SIG-M5 treated with dmso at 0.1 percent for 504 hours (cell line): ENCODE measurements around the gene MID1.

Source experiments
- DNase-seq: peaks from one replicate; lab custom pipeline; 2025; ENCODE audit not compliant: unreplicated experiment; lab: John Stamatoyannopoulos, UW

The MID1 gene

DNA sequence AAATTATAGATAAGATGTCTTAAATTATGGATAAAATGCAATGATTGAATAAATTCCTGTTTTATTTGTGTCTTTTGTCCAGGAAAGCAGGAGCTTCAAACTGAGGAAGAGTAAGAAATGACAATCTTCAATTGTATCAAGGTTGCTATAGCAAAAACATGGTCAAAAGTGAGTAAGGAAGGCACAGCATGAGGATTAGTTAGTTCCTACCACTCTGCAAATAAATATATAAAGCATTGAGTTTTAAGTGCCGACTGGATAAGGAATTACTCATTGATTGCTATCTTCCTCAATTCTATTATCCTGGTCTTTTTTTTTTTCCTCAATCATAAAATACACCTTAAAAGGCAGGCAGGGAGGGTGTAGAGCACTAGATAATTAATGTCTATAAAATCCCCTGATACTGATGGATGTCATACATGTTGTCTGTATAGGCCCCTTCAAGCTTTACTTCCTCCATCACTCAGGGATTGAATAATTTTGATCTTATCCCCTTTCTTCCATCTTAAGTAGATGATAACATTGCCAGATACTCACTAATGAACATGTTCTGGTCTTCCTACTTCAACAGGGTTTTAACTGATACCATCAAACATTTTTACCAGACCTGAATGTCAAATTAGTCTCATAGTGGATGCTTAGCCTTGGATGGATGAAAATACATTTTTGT, 86.6 kb downstream of the MID1 start:
- DNase-seq: no peak

DNA sequence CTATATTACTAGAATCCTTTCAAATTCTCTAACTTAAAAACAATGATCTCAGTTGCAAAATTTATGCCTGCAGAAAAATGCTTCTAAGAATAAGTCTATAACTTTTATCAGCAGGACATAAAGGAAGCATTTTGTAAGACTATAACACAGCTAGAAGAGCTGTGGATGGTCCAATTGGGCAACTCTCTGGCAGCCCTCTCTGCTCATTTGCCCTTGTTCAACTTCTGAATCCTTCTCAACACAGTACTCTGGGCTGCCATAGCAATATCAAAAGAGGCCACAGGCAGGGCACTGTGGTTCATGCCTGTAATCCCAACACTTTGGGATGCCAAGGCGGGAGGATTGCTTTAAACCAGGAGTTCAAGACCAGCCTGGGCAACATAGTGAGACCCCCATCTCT, 88.5 kb downstream of the MID1 start:
- no peak for DNase-seq

- no peak for DNase-seq
Observed at GRCh38 chrX:10529344-10529743, 91.0 kb downstream of the MID1 start.

GRCh38 chrX:10526451-10526850, 93.9 kb downstream of the MID1 start:
- DNase-seq: no peak

GRCh38 chrX:10525381-10526120, 94.8 kb downstream of the MID1 start:
- no peak for DNase-seq

DNA sequence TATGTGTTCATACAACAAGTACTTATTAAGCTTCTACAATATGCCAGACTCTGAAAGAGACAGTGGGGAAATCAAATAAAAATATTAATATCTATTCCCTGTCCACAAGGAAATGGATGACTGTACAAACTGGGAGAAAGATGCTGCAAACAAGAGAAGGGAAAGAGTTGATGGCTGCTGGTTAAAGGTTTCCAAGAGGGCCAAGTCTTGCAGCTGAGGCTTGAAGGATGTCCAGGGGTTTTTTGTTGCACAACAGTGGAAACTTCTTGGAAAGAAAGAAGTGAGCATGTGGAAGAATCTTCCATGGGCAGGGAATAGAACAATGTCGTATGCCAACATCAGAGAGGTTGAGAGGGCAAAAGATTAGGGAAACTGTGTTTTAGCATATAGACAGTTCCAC, 95.8 kb downstream of the MID1 start:
- DNase-seq: no peak

- DNase-seq: no peak
Observed at GRCh38 chrX:10519761-10520160, 100.6 kb downstream of the MID1 start.

GRCh38 chrX:10519278-10519677, 101.1 kb downstream of the MID1 start:
- no peak for DNase-seq

DNA sequence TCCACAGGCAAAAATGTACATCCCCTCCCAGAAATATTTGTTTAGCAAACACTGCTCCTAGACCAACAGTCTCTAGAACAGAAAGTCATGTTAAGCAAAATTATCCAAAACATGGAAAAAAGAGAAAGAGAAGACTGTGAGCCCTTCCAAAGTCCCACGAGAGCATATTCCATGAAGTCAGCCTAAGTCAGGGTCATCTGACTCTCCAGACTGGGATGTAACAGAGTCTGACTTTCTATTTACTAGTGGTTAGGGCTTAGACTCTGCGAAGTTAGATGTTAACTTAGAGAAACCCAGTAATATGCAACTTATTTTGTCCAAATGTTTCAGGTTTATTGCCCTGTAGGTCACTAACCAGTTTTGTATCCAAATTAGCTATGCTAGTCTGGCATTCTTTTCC, 102.3 kb downstream of the MID1 start:
- DNase-seq: no peak

GRCh38 chrX:10516781-10517322, 103.5 kb downstream of the MID1 start:
- no peak for DNase-seq

GRCh38 chrX:10514891-10515290, 105.5 kb downstream of the MID1 start:
- DNase-seq: no peak

DNA sequence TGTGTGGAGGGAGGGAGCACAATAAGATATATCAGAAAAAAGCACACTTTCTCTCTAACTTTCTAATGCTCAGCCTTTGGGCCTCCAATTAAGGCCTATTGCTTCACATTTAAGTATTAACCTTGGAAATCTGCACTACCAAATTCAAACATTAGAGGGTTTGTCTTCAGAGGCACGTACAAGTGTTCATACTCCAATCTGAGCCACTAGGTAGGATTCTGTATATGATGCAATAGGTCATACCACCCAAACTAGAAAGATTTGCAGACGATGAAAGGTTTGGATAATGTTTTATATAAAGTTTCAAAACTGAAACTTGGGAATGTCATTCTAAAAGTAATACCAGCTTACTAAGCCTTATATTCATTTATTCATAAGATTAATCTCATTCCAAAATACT, 106.4 kb downstream of the MID1 start:
- DNase-seq: no peak

DNA sequence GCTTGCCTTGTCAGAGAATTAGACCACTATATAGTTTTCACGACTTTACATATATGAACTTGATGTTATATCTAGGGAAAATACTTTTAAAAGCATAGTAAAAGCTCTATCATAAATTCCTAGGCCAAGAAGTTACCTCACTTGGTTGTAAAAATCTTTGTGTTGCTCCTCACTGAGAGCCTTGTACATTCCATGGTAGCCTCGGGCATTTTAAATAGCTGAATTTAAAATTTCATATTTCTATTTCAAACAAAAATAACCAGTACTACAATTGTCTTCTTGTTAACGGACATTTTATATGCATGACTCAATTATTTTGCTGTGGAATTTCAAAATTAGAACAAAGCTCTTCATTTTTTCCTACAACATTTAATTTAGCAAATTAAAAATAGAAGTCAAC, 107.6 kb downstream of the MID1 start:
- no peak for DNase-seq

- no peak for DNase-seq
Observed at GRCh38 chrX:10512258-10512657, 108.1 kb downstream of the MID1 start.

DNA sequence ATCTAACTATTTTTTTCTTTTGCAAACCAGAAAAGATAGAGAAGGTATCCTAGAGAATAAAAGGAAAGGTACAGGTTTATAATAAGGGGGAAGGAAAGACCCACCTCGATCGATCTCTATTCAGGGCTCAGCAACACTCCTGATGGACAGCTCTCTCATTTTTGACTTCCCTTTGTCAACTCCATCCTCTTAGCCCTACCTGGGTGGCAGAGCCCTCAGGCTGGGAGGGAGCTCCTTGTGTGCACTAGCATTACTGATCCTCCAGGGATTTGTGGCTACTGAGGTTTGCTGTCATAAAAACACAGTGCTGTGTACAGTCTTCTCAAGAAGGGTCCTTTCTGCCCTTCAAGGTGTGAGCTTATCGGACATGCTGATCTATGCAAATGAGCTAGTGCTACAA, 111.0 kb downstream of the MID1 start:
- no peak for DNase-seq

DNA sequence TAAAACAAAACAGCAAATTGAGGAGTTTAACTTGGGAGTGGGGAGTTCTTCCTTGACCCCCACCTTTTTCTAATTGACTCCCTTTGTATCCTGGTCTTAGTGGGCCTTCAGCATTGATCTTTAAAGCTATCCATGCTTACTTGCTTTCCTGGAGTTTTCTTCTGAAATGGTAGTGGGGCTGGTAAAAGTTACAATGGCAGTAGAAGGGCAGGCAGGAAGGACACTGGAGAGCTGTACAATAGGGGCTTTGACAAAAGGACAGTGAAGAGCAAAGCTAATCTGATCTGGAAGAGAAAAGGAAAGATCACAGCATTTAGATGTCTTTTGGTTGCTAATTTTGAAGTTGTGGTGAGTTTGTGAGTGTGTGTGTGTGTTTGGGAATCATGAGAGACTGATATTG, 111.5 kb downstream of the MID1 start:
- no peak for DNase-seq

- no peak for DNase-seq
Observed at GRCh38 chrX:10507876-10508275, 112.5 kb downstream of the MID1 start.

DNA sequence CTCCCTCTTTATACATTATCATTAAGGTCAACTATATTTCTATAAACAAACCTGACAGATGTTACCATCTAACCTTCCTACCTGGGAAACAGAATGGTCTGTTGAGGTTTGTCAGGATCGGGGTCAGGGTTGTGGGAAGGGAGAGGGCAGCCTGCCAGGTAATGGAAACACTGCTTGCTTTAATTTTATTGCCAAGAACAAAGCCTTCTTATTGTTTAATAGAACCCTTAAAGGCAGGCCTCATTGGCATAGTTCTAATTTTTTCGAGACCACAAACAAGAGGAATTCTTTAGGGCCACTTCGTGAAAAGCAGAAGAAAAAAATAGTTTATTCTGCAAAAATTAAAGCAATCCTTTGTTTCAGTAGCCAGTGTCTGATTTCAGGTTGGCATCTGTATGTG, 113.2 kb downstream of the MID1 start:
- no peak for DNase-seq

DNA sequence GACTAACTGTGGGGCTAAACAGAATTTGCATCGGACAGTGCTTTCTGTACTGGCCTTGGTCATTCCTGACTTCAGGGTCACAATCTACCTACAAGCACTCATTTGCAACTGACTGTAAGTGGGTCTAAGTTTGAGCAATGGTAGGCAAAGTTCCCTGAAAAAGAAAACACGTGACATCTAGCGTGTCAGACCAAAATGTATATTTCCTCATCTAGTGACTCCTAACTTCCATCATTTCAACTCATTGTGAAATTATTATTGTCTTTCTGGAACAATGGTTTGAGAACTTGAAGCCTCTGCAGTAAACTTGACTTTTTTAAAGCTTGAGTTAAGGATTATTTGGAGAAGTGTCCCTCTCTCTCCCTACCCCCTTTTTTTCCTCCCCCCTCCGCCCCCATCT, 113.6 kb downstream of the MID1 start:
- no peak for DNase-seq

DNA sequence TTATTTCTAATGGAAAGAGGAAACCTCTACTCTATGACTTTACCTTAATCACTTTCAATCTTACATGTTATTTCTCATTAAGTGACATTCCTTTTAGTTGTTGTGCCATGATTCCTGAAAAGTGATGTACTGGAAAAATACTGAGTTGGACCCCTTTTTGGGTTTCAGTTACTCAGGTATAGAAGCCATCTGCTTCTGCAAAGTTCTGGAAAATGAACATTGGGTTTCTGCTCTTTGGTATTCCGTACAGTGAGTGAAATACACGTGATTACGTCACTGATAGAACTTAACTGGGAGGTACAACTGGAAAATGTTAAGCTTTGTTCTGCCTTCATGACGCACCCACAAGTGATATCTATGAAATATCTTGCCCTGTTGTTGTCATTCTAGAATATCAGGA, 114.7 kb downstream of the MID1 start:
- no peak for DNase-seq

- no peak for DNase-seq
Observed at GRCh38 chrX:10502961-10503360, 117.4 kb downstream of the MID1 start.

DNA sequence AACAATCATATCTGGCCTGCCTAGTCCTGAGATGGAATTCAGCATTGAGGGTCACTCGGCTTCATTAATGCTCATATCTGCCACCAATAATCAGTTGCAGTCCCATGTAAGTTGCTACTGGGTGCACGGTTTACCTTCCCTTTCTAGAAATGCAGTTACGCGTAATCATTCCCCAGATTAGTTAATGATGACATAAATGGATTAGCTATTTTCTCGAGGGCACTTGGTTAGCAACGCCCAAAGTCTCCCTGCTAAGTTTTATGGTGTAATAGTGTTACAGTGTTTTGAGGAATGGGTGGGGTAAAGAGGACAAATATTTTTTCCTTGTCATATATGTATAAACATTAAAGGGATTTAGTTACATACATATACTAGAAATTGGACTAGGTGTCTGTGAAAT, 118.8 kb downstream of the MID1 start:
- no peak for DNase-seq
